LNCAP (cell line): Measurements from ENCODE around the gene CLCN1.

Source experiments
- CTCF ChIP-seq: fragments of 450-650 bp; IDR thresholded peaks from 2 replicates; pipeline ENCODE4 v1.5.1; 2017; ENCODE audit warnings: mild to moderate bottlenecking

The CLCN1 gene

GRCh38 chr7:143287339-143287934 is 28.5 kb upstream of the CLCN1 start:
- TF ChIP-seq CTCF = no peak

GRCh38 chr7:143287935-143288826 is 27.7 kb upstream of the CLCN1 start, which contains the start of gene CASP2:
CASP2 (plus strand) TSS chr7:143288351; CDS start chr7:143288456, 105 bp downstream.
- TF ChIP-seq CTCF = no peak

GRCh38 chr7:143288836-143289235 is 27.1 kb upstream of the CLCN1 start:
- TF ChIP-seq CTCF = no peak

- no peak for TF ChIP-seq CTCF
These were observed 26.5 kb upstream of the CLCN1 start for GRCh38 chr7:143289421-143289820.

GRCh38 chr7:143290293-143290692 is 25.6 kb upstream of the CLCN1 start:
- no peak for TF ChIP-seq CTCF

- no peak for TF ChIP-seq CTCF
These were observed 23.0 kb upstream of the CLCN1 start for GRCh38 chr7:143292876-143293275.

GRCh38 chr7:143295870-143296269 is 20.0 kb upstream of the CLCN1 start:
- TF ChIP-seq CTCF = no peak
